Fibroblast of lung (primary cell): ENCODE data around the gene PTPRO. TPM values are rescaled to one million over a fixed set of nuclear protein-coding genes. Genes with fewer than 3 reads are reported as not detected.
A peak's percentile ranks its signal among the peaks of the same experiment; 100 is the strongest.

Experiments used
- DNase-seq, 2 donors: peaks; one replicate each; pipeline versions ENCODE4 v3.0.0 to v3.0.0-alpha.2; 2010; ENCODE audit warnings: low read depth in 2 of 2
- H2AFZ ChIP-seq: 2 replicates; pipeline ENCODE4 v1.5.1; 2012; ENCODE audit warnings: low read length, control low read depth, inconsistent platforms
- H3K27ac ChIP-seq: 2 replicates; pipeline ENCODE4 v1.5.1; 2011; ENCODE audit warnings: low read length, control low read depth; ENCODE audit not compliant: insufficient read depth
- H3K27me3 ChIP-seq: 2 replicates; pipeline ENCODE4 v1.5.1; 2011; ENCODE audit warnings: mild to moderate bottlenecking, low read length; ENCODE audit not compliant: control insufficient read depth, insufficient read depth
- H3K36me3 ChIP-seq: 2 replicates; pipeline ENCODE4 v1.5.1; 2011; ENCODE audit warnings: low read length; ENCODE audit not compliant: control insufficient read depth, insufficient read depth
- H3K4me1 ChIP-seq: 2 replicates; pipeline ENCODE4 v1.5.1; 2011; ENCODE audit warnings: low read length; ENCODE audit not compliant: control insufficient read depth, insufficient read depth; ENCODE audit errors: extremely low read depth
- H3K4me2 ChIP-seq: 2 replicates; pipeline ENCODE4 v1.5.1; 2011; ENCODE audit warnings: low read length, control low read depth; ENCODE audit not compliant: insufficient read depth; ENCODE audit errors: extremely low read depth
- H3K4me3 ChIP-seq, 4 experiments: fragments of 200-600 bp in 1 of 4; sonication (generic) in 1 of 4; replicated peaks in 1 of 4; 2 replicates each; pipeline ENCODE4 v1.5.1; 2011 to 2016; ENCODE audit warnings: low read length in 4 of 4, low read depth in 3 of 4, mild to moderate bottlenecking in 3 of 4, control low read depth in 2 of 4, inconsistent platforms in 1 of 4, mixed read lengths in 1 of 4; ENCODE audit not compliant: insufficient read depth in 1 of 4; ENCODE audit errors: control extremely low read depth in 1 of 4
- H3K79me2 ChIP-seq: 2 replicates; pipeline ENCODE4 v1.5.1; 2012; ENCODE audit warnings: mild to moderate bottlenecking, low read length, inconsistent platforms; ENCODE audit not compliant: control insufficient read depth, insufficient read depth
- H3K9ac ChIP-seq: 2 replicates; pipeline ENCODE4 v1.5.1; 2011; ENCODE audit warnings: mild to moderate bottlenecking, low read length, control low read depth; ENCODE audit not compliant: insufficient read depth
- H3K9me3 ChIP-seq: 2 replicates; pipeline ENCODE4 v1.5.1; 2012; ENCODE audit warnings: low read depth, low read length; ENCODE audit not compliant: control insufficient read depth, insufficient read depth
- H4K20me1 ChIP-seq: 2 replicates; pipeline ENCODE4 v1.5.1; 2011; ENCODE audit warnings: low read length; ENCODE audit not compliant: control insufficient read depth, insufficient read depth; ENCODE audit errors: extremely low read depth
- CTCF ChIP-seq, 2 donors: IDR thresholded peaks in 1 of 2; conservative IDR thresholded peaks in 1 of 2; 1 replicate in 1 of 2; 2 replicates in 1 of 2; pipeline ENCODE4 v1.5.1; 2011 to 2012; ENCODE audit warnings: low read length in 2 of 2, control low read depth in 1 of 2, inconsistent platforms in 1 of 2, low read depth in 1 of 2, mild to moderate bottlenecking in 1 of 2
- EZH2 ChIP-seq: IDR thresholded peaks from 2 replicates; pipeline ENCODE4 v1.5.1; 2012; ENCODE audit warnings: low read length, control low read depth, mild to moderate bottlenecking; ENCODE audit errors: missing control alignments
- polyA plus RNA-seq, 2 donors: library from polyadenylated mRNA; depleted of rRNA in 1 of 2; stranded (reverse) in 1 of 2; unstranded in 1 of 2; fragments of >200 nt; gene quantifications; 2 replicates each; pipeline ENCODE4 v1.2.1, GENCODE V29; 2011 to 2012; ENCODE audit warnings: missing spikeins in 1 of 2
- total RNA-seq: library from RNA; depleted of rRNA; stranded (reverse); fragments of >200 nt; gene quantifications from 2 replicates; pipeline ENCODE4 v1.2.1, GENCODE V29; 2014

Gene PTPRO
- total and polyA plus RNA-seq, 2 donors (not counting 1 experiment from before 2014, with no cell fraction given), result 0.33 to 0.35 TPM

GRCh38 chr12:15444523-15444922, 122.2 kb downstream of the PTPRO start:
- no peaks in the 10 kb centered on the region for H4K20me1 ChIP-seq
- H3K27ac ChIP-seq, result no peak overlapping the region
- H2AFZ ChIP-seq, result no peak overlapping the region
- DNase-seq, result no peak
- no peaks in the 10 kb centered on the region for H3K9me3 ChIP-seq
- no peaks in the 10 kb centered on the region for H3K36me3 ChIP-seq
- H3K4me3 ChIP-seq, result no peak overlapping the region
- no peaks in the 10 kb centered on the region for H3K4me1 ChIP-seq
- H3K4me2 ChIP-seq, result no peak overlapping the region
- H3K27me3 ChIP-seq, result no peaks in the 10 kb centered on the region
- TF ChIP-seq CTCF (conservative IDR thresholded peaks at IDR 0.05 in 1 of 2, IDR thresholded peaks at IDR 0.05 in 1 of 2; ENCODE audit: low read depth in 1 of 2, low read length in 2 of 2), result no peak
- no peak for TF ChIP-seq EZH2
- H3K9ac ChIP-seq, result no peak overlapping the region
- H3K79me2 ChIP-seq, result no peaks in the 10 kb centered on the region

- Histone ChIP-seq H3K4me3 (no peak overlapping the region), H3K79me2 (no peaks in the 10 kb centered on the region), H3K36me3 (no peaks in the 10 kb centered on the region), H3K9ac (no peak overlapping the region), H3K27me3 (no peaks in the 10 kb centered on the region), H3K27ac (no peak overlapping the region), H3K9me3 (no peaks in the 10 kb centered on the region), H3K4me1 (no peaks in the 10 kb centered on the region), H4K20me1 (no peaks in the 10 kb centered on the region), H3K4me2 (no peak overlapping the region), H2AFZ (no peak overlapping the region)
- DNase-seq, result peak; percentile 6 to 71
- TF ChIP-seq EZH2 (no peak), CTCF (conservative IDR thresholded peaks at IDR 0.05 in 1 of 2, IDR thresholded peaks at IDR 0.05 in 1 of 2; ENCODE audit: low read depth in 1 of 2, low read length in 2 of 2) (no peak)
These were observed 124.5 kb downstream of the PTPRO start for GRCh38 chr12:15446807-15447206.

- Histone ChIP-seq H2AFZ (no peak overlapping the region), H3K9me3 (no peaks in the 10 kb centered on the region), H3K79me2 (no peaks in the 10 kb centered on the region), H3K36me3 (no peaks in the 10 kb centered on the region), H3K9ac (no peak overlapping the region), H4K20me1 (no peaks in the 10 kb centered on the region), H3K4me3 (no peak overlapping the region), H3K4me2 (no peak overlapping the region), H3K27me3 (no peaks in the 10 kb centered on the region), H3K4me1 (no peaks in the 10 kb centered on the region), H3K27ac (no peak overlapping the region)
- no peak for TF ChIP-seq CTCF (conservative IDR thresholded peaks at IDR 0.05 in 1 of 2, IDR thresholded peaks at IDR 0.05 in 1 of 2; ENCODE audit: low read depth in 1 of 2, low read length in 2 of 2)
- TF ChIP-seq EZH2, result no peak
- no peak for DNase-seq
These were observed 131.3 kb downstream of the PTPRO start for GRCh38 chr12:15453613-15454012.
